ENCODE data around the gene ZNF639. TPM values are rescaled to one million over a fixed set of nuclear protein-coding genes. Genes with fewer than 3 reads are reported as not detected.

Gene ZNF639
- total RNA-seq, 1 experiment from 2014 or later: 47.5 TPM

DNA sequence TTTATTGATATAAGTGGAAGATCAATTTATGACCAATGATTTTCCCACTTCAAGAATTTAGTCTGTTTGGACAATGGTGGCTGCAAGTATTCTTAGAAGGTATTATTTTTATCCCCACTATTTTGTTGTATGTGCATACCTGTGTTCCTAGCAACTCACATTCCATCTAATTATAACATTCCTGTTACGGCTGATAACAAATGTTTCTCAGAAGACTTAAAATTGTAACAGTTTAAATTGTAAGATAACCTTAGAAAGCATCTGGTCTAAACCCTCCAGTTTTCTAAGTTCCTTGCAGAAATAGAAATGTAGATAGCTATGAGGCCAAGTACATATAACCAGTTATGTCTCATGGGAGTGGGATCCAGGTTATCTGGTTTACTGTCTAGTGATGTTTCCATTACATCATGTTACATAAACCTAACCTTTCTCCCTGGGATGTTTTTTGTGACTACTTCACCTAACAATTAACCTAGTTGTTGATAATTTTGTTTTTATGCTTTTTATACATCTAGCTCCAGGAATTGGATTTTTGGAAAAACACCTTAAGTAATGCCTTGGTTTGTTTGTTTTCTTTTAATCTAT lies 13.6 kb downstream of the ZNF639 start:
- ChIA-PET CTCF (no interaction called here), RAD21 (ENCODE audit: low non-redundant PET in 1 of 2, low total read pairs in 2 of 2, uncharacterized antibody in 2 of 2, unreplicated experiment in 2 of 2) (no interaction called here), POLR2A (no interaction called here)
- intact Hi-C loops (cut with micrococcal nuclease): no loop called here
- no peak overlapping the region for H3K27ac ChIP-seq (ENCODE audit: low read depth, low read length)
- no peak overlapping the region for H2AFZ ChIP-seq (ENCODE audit: low read depth, low read length, poor library complexity, severe bottlenecking)
- no peak overlapping the region for H3K4me3 ChIP-seq (replicated peaks in 1 of 2; ENCODE audit: low read depth in 1 of 2, low read length in 2 of 2)
- BruUV-seq (replicated peaks): no TSS peak
- no peaks in the 10 kb centered on the region for H3K9me3 ChIP-seq (ENCODE audit: control insufficient read depth in 1 of 2, insufficient read depth in 1 of 2, low read depth in 1 of 2, low read length in 2 of 2)
- peaks cover 26% of the 10 kb centered on the region for H3K79me2 ChIP-seq (ENCODE audit: insufficient read depth, low read length)
- H3K9me2 ChIP-seq (ENCODE audit: insufficient read depth): no peaks in the 10 kb centered on the region
- TF ChIP-seq, protein P1, sequence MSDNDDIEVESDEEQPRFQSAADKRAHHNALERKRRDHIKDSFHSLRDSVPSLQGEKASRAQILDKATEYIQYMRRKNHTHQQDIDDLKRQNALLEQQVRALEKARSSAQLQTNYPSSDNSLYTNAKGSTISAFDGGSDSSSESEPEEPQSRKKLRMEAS (IDR thresholded peaks at IDR 0.05): no peak
- TF ChIP-seq YY1 (IDR thresholded peaks at IDR 0.05; ENCODE audit: extremely low read depth, insufficient replicate concordance, low read depth, low read length): no peak
- TF ChIP-seq SIN3A (IDR thresholded peaks at IDR 0.05; ENCODE audit: low read depth): no peak
- no peak for TF ChIP-seq SP1 (IDR thresholded peaks at IDR 0.05; ENCODE audit: low read depth)
- no peak for TF ChIP-seq CEBPB (IDR thresholded peaks at IDR 0.05; ENCODE audit: low read depth)
- no peak for TF ChIP-seq EZH2phosphoT487 (IDR thresholded peaks at IDR 0.05; ENCODE audit: borderline replicate concordance)
- no peak overlapping the region for H3K4me2 ChIP-seq (ENCODE audit: low read length)
- no peaks in the 10 kb centered on the region for H3K27me3 ChIP-seq (ENCODE audit: insufficient read depth, low read length)
- no peaks in the 10 kb centered on the region for H3K4me1 ChIP-seq (ENCODE audit: control insufficient read depth in 1 of 2, insufficient read depth in 2 of 2, low read length in 2 of 2)
- no peak overlapping the region for H3K9ac ChIP-seq (ENCODE audit: low read length)
- peaks cover 4% of the 10 kb centered on the region; the same call in 1 of the 2 replicates for H4K20me1 ChIP-seq (ENCODE audit: insufficient read depth)
- ATAC-seq (no peak), DNase-seq (ENCODE audit: low read depth, low spot score) (no peak)
- H3K36me3 ChIP-seq (ENCODE audit: control insufficient read depth in 1 of 2, insufficient read depth in 2 of 2, low read length in 2 of 2): peaks cover 26 to 38% of the 10 kb centered on the region in 2 experiments

DNA sequence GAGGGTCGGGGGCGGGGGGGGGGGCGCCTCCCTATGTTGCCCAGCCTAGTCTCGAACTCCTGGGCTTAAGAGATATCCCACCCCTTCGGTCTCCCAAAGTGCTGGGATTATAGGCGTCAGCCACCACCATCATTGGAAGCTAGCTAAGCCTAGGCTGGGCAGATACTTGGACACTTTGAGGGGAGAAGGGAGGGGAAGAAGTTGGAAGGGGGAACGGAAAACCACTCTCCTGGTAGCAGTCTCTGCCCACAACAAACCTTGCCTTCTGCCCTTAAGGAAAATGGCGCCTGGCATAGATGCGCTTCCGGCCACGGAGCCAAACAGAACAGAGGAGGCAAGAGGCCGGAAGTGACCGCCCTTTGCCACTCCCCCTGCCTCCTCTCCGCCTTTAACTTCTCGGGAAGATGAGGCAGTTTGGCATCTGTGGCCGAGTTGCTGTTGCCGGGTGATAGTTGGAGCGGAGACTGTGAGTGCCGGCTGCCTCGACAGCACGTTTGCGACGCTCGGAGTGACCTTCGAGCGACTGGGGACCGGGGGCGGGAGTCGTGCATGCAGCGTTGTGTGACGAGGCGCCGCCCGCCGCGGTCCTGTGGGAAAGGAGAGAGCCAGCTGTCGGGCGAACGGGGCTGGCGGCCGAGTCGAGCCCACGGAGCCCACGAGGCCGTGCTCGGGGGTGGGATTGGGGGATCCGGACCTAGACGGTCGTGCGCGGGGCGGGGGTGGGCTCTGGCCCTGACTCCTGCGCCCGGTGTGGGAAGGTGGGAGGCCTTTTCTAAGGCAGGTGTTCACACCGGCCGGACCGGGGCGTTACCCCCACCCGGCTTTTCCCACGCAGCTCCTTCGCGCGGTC lies 24.7 kb downstream of the ZNF639 start, which contains the start of gene MFN1:
Gene MFN1, plus strand, starts transcription at position 365 of the 850 bp plus-strand sequence. CDS start 1,143 bp downstream, outside the sequence.
- no TSS peak for BruUV-seq (replicated peaks)
- Histone ChIP-seq H3K4me3 (replicated peaks in 1 of 2; ENCODE audit: low read depth in 1 of 2, low read length in 2 of 2) (peak within 1 kb of the TSS; percentile 67 to 77), H3K9me2 (ENCODE audit: insufficient read depth) (no peaks in the 10 kb centered on the region), H3K27ac (ENCODE audit: low read depth, low read length) (peak within 1 kb of the TSS; percentile 29; the same call in 1 of the 2 replicates), H3K36me3 (ENCODE audit: control insufficient read depth in 1 of 2, insufficient read depth in 2 of 2, low read length in 2 of 2) (peaks cover 9 to 10% of the 10 kb centered on the region in 2 experiments; a peak in 3 of 4 replicates), H4K20me1 (ENCODE audit: insufficient read depth) (no peaks in the 10 kb centered on the region), H3K4me1 (ENCODE audit: control insufficient read depth in 1 of 2, insufficient read depth in 2 of 2, low read length in 2 of 2) (peaks cover 6% of the 10 kb centered on the region in 2 experiments; a peak in 3 of 4 replicates), H3K4me2 (ENCODE audit: low read length) (peak within 1 kb of the TSS; percentile 67), H3K27me3 (ENCODE audit: insufficient read depth, low read length) (no peaks in the 10 kb centered on the region), H2AFZ (ENCODE audit: low read depth, low read length, poor library complexity, severe bottlenecking) (no peak within 1 kb of the TSS), H3K9ac (ENCODE audit: low read length) (peak within 1 kb of the TSS; percentile 64), H3K9me3 (ENCODE audit: control insufficient read depth in 1 of 2, insufficient read depth in 1 of 2, low read depth in 1 of 2, low read length in 2 of 2) (no peaks in the 10 kb centered on the region), H3K79me2 (ENCODE audit: insufficient read depth, low read length) (peaks cover 11% of the 10 kb centered on the region)
- CTCF ChIA-PET: no interaction called here
- DNase-seq (ENCODE audit: low read depth, low spot score) (peak; percentile 83), ATAC-seq (peak; percentile 97)
- TF ChIP-seq SP1 (IDR thresholded peaks at IDR 0.05; ENCODE audit: low read depth) (peak; percentile 54), ELF1 (IDR thresholded peaks at IDR 0.05; ENCODE audit: borderline replicate concordance, low read depth) (peak; percentile 55; the same call in 1 of the 2 replicates), YY1 (IDR thresholded peaks at IDR 0.05; ENCODE audit: extremely low read depth, insufficient replicate concordance, low read depth, low read length) (peak; percentile 99), POLR2AphosphoS5 (IDR thresholded peaks at IDR 0.05; ENCODE audit: low read depth, low read length) (peak; percentile 90), CBX3 (IDR thresholded peaks at IDR 0.05; ENCODE audit: low read depth) (no peak), SIN3A (IDR thresholded peaks at IDR 0.05; ENCODE audit: low read depth) (peak; percentile 65; the same call in 1 of the 2 replicates), ZFX (IDR thresholded peaks at IDR 0.05) (peak; percentile 37; the same call in 1 of the 2 replicates)
- TF ChIP-seq, protein P1 (IDR thresholded peaks at IDR 0.05): peak; percentile 44; the same call in 1 of the 2 replicates
- TF ChIP-seq, protein P2, sequence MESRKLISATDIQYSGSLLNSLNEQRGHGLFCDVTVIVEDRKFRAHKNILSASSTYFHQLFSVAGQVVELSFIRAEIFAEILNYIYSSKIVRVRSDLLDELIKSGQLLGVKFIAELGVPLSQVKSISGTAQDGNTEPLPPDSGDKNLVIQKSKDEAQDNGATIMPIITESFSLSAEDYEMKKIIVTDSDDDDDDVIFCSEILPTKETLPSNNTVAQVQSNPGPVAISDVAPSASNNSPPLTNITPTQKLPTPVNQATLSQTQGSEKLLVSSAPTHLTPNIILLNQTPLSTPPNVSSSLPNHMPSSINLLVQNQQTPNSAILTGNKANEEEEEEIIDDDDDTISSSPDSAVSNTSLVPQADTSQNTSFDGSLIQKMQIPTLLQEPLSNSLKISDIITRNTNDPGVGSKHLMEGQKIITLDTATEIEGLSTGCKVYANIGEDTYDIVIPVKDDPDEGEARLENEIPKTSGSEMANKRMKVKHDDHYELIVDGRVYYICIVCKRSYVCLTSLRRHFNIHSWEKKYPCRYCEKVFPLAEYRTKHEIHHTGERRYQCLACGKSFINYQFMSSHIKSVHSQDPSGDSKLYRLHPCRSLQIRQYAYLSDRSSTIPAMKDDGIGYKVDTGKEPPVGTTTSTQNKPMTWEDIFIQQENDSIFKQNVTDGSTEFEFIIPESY (IDR thresholded peaks at IDR 0.05; ENCODE audit: extremely low read depth, insufficient replicate concordance, low read length): no peak
- RAD21 ChIA-PET (ENCODE audit: low non-redundant PET in 1 of 2, low total read pairs in 2 of 2, uncharacterized antibody in 2 of 2, unreplicated experiment in 2 of 2): no interaction called here
- POLR2A ChIA-PET: no interaction called here
- intact Hi-C loops (cut with micrococcal nuclease): no loop called here
